ENCODE data around the gene PANX3.
A peak's percentile ranks its signal among the peaks of the same experiment; 100 is the strongest.

PANX3 gene

DNA sequence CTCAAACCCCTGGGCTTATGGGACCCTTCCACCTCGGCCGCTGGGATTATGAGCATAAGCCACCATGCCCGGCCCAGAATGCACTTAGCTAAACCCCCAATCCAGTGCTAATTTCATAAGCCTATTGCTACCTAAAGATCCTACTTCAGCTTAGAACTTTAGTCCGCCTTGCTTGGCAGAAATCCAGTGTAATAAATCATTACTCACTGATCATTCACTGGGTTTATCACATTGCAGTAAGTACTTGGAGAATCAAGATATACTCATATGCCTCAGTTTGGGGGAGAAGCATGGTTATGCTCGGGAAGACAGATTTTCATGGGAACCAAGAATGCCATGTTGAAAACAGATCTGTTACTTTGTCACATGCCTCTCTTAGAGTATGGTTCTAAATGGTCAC is 7.6 kb downstream of the PANX3 start:
- DNase-seq (ENCODE audit: low read depth, low spot score), result no peak

DNA sequence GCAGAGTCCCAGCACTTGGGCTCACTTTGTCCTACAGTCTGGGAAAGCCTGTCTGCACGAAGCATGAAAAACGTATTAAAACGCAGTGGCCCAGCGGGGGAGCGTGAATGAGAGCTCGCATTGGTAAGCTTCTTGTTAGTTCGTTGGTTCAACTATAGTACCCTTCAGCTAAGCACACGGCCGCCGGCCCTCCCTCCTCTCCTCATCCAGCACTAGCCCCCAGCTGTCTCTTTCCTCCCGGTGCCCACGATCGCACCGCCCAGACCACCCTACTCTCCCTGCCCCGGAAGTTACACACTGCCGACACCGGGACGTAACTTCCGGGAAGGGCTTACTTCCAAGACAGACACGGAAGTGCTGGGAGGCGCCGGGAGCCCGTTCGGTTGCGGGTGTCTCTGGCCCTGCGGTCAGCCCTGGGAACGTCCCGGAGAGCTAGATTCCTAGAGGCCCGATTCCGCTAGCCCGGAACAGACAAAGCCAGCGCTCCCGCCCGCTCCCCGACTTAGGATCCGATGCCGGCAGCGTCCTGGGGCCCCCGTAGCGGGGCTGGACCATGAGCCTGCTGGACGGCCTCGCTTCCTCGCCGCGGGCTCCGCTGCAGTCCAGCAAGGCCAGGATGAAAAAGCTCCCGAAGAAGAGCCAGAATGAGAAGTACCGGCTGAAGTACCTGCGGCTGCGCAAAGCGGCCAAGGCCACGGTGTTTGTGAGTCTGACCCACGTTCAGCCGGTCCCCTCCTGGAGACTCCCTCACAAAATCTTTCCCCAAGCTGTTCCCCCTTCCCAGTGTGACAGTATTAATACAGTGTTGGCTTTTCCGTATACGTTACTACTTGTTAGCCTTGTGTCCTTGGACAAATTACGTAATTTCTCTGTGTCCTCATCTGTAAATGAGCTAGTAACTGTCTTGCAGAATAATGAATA is 11.6 kb downstream of the PANX3 start, which contains the start of gene TBRG1:
Gene TBRG1 (plus strand): TSS at position 334 of the 921 bp plus-strand sequence. CDS start 220 bp downstream, at position 554.
- DNase-seq (ENCODE audit: low read depth, low spot score), result peak; percentile 58

DNA sequence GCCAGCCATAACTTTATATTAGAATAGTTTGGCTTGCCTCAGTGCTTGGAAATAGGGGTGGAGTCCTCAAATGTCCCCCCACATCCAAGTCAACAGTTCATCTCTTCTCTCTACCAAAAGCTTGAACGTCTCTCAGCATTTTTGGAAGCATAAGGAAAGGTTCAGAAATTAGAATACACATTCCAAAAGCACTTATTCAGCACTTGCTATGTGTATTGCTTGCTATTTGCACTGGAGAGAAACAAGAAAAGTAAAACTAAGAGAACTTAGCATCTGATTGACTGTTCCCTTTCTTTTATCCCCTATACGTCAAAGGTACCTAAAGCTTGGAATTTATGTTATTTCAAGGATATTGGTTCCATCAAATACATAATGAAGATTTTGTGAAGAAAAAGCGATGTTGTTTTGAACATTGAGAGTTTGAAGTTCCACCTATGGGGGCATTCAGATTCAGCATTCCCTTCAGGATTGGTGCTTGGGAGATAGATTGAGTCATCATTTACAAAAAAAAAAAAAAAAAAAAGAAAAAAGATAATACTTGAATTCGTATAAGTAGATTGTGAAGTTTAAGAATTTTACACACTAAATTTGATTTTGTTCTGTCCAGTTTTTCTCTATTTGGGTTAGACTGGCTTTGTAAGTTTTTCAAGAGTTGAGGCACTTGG is 12.8 kb downstream of the PANX3 start:
- no peak for DNase-seq (ENCODE audit: low read depth, low spot score)

DNA sequence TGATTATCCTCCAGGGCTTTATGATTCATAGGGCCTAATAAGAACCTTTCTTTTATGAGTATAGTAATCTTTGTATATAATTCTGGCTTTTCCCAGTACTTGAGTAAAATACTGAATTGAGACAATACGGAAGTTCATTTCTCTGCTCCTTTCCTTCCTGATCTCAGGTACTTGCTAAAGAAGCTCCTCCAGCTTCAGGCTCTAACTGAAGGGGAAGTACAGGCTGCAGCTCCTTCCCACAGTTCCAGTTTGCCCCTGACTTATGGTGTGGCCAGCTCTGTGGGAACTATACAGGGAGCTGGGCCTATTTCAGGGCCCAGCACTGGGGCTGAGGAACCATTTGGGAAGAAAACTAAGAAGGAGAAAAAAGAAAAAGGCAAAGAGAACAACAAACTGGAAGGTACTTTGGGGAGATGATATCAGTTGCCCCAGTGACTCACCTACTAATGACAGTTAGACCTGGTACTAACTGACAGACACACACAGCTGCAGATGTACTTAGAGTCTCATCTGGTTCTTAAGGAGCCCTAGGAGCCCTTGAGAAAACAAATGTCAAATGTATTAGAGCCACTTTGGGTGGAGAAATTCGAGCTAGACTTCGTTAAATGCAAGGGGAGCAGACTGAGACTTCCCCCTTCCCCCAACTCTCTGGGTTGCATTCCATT is 14.4 kb downstream of the PANX3 start:
- DNase-seq (ENCODE audit: low read depth, low spot score), result no peak

DNA sequence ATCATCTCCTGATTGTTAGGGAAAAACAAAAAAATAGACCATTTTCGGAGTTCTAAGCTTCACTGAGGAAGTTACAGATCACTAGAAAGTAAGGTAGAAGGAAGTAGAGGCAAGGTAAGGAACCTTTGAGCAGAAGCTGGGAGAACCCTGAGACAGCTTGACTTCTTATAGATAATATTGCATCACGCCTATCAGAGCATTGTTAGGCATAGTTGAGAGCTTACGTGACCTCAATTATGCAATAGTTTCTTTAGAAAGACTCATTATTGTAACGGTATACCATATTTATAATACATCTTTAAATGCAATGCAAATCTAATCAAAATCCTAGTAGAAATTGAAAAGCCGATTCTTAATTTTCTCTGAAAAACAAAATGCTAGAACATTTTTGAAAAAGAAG is 16.3 kb downstream of the PANX3 start:
- no peak for DNase-seq (ENCODE audit: low read depth, low spot score)

DNA sequence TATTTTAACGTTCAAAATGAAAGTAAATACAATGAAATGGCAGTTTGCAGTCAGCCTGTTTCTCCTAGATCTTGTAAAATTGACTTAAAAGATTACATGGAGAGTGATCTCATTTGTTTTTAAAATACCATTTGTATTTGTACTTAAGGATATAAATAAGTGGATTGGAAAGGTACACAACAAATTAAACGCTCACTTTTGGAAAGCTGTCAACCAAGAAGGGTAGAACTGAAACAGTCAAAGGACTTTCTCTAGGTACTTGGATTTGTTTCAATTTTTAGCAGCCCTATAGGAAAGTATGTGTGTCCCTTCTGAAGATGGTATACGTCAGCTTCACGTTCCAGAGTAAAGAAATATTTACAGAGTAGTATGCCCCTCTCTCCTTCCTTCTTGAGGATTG is 18.7 kb downstream of the PANX3 start:
- no peak for DNase-seq (ENCODE audit: low read depth, low spot score)

DNA sequence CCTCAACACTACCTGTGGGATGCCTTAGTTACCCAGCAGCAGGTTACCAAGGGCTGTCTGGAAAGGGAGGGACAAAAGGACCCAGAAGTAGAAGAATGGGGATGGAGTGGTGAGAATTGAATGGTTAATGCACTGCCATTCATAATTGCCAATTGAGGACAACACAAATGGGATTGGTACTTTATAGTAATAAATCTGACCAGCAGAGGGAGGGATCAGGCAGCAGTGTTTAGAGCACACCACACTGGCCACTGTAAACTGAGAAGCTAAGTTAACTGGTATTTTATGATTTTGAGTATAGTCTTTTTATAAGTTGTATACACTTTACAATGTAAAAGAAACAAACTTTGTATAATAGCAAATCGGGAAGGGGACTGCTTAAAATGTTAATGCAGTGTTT is 22.1 kb downstream of the PANX3 start:
- DNase-seq (ENCODE audit: low read depth, low spot score), result no peak

DNA sequence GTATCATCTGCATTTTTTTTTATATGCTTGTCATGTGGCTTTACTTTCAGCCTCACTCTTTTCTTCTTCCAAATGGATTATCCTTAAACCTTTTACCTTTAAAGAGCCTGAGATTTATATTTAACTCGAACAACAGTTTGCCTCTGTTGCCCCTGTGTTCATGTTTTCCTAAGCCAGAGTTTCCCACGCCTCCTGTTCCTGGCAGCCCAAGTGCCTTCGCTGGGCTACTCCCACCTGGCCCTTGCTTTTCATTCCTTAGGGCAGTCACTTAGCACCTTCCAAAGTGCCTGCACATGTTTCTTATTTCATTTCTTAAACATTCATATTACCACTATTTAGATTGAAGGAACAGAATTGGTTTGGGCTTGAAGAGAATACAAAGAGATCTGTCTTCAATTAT is 24.7 kb downstream of the PANX3 start:
- DNase-seq (ENCODE audit: low read depth, low spot score), result no peak

DNA sequence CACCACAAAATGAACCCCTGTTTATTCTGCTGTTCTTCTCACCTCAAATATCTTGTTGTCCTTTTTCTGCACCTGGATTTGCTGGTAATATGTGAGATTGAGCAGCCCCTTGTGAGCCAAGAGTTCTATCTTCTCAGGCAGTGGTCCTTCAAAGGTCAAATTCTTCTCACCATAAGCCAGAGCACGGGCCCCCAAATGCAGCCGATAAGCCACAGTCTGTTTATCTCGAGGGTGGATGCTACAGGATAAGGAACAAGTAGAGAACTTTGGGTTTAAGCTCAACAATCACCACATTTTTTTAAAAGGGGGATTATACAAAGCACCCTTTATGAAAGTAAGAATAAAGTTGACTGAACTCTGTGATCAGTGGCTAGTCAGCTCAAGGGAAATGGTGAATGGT is 27.3 kb downstream of the PANX3 start:
- DNase-seq (ENCODE audit: low read depth, low spot score), result no peak

DNA sequence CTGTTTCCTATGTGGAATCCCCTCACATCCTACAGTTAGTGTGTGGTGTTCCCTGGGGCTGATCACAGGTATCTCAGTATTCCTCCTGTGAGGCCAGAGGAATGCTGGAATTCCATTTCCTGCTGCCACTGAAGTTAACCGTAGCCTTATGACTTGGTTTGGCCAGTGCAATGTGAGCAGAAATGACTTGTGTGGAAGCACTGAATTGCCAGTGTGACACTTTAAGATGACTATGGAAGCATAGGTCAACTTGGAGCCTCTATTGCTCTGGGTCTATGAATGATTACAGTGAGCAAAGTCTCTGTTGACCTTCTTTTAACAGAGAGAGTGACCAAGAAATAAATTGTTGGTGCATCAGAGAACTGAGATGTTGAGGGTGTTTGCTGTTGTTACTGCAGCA is 28.0 kb downstream of the PANX3 start:
- DNase-seq (ENCODE audit: low read depth, low spot score), result no peak

DNA sequence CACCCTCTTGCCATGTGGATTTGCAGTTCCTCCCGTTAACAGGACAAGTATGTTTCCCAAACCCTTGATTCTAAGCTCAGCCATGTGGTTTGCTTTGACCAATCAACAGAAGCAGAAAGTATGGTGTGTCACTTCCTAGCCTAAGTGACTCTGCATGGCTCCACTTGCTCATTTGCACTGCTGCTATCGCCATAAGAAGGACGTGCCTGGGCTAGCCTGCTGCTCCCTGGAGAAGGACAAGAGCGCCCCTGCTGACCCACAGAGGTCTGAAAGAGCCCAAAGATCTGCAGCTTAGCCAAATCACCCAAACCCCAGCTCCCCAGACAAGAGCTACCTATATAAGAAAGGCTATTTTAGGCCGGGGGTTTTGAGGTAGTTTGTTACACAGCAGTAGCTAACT is 29.4 kb downstream of the PANX3 start:
- no peak for DNase-seq (ENCODE audit: low read depth, low spot score)

DNA sequence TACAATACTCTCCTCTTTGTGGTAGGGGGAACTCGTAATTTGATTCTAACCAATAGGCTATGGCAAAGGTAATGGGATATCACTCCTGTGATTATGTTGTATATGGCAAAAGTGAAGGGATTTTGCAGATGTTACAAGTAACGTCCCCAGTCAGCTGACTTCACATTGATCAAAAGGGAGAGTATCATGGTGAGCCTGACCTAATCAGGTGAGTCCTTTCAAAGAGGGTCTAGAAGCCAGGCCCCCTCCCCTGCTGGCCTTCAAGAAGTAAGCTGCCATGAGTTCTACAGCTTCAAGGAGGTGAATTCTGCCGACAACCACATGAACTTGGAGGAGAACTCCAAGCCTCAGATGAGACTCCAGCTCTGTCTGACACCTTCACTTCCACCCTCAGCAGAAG is 31.4 kb downstream of the PANX3 start:
- DNase-seq (ENCODE audit: low read depth, low spot score), result no peak

DNA sequence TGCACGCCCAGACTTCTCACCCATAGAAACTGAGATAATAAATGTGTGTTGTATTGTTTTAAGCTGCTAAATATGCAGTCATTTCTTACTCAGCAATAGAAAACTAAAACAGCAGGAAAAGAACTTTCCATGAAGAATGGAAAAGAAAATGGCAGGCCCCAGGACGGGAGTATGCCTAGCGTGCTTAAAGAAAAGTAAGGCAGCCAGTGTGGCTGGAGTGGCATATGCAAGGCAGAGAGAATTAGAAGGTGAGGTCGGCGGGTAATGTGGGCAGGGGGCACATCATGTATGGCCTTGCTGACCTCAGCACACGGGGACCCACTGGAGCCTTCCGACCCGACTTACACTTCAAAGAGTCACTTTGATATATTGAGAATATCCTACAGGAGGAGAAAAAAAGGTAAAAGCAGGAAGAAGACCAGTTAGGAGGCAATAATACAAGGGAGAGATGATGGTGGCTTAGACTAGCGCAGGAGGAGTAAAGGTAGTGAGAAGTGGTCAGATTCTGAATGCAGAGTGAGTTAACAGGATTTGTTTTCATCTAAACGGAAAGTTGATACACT is 31.9 kb downstream of the PANX3 start:
- no peak for DNase-seq (ENCODE audit: low read depth, low spot score)

DNA sequence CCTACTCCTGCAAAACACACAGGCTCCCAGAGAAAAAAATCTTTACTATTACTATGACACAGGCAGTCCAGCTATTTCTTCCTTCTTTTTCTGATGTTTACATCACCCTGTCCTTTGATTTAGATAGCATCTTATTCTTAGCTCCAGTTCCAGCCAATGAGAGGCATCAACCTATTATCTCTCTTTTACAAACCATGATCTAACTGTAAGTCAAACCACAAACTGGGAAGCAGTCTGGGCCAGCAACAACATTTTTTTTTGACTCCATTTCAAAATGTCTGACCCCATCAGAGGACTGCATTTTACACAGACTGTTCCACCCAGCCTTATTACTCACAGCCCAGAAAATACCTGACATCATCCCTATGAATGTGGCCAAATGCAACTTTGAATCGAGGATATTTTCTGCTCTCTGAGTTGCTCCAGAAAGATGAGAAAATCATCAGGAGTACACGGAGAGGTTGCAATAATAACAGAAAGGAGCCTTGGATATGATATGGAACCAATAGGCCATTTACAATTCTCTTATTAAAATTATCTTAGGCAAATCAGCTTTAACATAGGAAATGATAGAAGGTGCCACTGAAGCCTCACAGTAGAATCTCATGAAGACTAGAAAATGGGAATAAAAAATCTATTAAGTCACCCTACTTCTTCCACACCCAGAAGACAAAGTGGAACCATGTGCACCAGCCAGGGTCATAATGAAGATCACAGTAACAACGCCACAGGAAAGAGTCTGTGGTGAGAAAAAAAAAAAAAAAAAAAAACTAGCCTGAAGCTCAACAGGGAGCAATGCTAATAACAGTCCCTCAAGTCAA is 32.6 kb downstream of the PANX3 start:
- no peak for DNase-seq (ENCODE audit: low read depth, low spot score)

DNA sequence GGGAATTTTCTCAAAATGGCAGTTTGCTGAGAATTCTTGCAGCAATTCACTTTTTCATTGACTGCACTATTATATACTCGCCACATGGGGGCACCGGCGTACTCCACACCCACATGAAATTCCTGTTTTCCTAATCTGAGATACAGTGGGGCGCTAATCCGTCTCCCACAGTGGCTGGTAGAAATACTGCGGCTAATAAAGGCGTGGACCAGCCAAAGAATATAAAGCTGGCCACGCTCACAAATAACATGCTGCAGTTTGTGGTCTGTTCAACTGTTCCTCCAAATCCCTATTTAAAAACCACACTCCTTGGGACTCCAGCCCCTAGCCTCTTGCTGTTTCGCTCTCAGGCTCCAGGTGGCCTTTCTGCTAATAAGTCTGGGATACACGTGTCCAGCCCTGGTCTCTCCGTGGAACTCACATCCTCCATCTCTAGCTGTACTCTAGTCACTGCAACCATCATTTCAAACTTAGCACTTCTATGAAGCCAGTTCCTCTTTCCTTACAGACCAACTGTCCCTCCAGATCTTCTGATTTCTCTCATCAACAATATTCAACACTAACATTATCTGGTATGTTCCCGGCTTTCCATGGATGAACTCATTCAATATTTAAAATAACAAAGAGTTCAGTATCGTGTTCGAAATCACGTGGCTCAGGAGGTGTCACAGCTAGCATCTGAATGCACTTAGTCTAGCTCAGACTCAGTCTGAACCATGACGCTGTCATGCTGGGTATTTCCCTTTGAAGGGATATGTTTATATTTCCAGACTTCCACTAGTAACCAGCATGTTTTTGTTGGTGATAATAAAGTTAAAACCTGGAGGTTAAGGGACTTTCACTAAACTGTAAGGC is 33.4 kb downstream of the PANX3 start:
- DNase-seq (ENCODE audit: low read depth, low spot score), result no peak

DNA sequence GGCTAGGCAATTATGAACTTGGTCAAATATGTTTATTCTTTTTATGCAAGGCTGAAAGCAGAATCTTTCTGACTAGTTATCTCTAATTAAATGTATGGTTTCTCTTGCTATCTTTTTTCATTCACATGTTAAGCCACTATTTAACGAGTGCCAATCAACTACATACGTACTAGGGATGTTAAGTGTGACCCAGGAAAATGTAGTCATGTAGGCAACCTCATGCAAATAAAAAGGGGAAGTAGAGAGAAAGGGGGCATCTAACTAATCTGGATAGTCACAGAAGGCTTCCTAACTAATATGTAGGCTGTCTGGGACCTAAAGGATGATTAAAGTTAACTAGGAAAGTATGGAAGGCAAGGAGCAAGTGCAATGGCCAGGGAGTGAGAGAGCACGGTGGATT is 34.9 kb downstream of the PANX3 start:
- no peak for DNase-seq (ENCODE audit: low read depth, low spot score)

DNA sequence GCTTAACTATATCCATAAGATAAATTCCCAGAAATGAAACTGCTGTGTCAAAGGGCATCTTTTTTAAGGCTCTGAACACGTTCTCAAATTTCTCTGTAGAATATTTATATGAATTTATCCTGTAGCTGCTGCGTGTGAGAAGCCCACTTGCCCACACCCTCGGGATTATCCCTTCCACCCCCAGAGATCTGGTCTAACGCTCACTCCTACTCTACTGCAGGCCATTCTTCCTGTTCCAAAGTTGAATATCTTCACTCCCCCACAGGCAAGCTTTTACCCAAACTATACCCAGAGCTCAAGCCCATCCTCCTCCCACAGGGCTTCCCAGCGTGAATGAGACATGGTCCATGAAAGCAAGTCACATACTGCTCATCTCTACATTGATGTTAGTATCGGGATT is 37.4 kb downstream of the PANX3 start:
- no peak for DNase-seq (ENCODE audit: low read depth, low spot score)

DNA sequence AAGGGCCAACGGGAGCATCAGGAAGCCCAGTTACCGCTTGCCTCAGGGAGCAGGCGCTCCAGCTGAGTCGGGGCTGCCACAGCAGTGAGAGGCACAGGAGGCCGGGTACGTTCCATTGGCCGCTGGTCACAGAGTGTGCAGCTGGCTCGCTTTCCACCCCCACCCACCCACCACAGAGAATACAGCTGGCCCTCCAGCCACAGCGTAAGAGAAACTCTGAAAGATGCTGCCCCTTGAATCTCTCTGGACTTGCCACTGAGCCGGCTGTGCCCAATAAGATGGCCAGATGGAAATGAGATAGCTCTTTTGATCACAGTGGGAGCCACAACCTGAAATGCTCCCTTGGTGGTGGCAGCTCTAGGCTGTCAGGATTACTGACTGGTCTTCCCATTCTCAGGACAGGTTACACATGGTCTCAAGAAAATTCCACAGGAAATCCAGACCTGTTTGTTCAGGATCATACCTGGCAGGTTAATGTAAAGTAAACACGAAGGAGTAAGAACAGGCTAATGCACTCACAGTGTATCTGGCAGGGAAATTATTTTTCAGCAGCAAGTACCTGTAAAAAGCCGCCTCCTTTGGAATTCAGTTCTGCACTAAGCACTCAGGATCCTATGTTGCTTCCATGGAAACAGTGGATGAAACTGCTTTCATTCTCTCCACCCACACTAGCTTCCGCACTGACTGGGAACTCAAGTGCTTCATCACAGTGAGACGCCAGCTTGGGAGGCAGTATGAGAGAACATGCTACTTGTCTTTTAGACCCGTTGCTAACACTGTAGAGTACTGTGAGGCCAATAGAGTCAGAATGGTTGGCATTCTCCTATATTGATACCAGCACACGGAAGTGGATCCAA is 45.8 kb downstream of the PANX3 start:
- DNase-seq (ENCODE audit: low read depth, low spot score), result no peak

DNA sequence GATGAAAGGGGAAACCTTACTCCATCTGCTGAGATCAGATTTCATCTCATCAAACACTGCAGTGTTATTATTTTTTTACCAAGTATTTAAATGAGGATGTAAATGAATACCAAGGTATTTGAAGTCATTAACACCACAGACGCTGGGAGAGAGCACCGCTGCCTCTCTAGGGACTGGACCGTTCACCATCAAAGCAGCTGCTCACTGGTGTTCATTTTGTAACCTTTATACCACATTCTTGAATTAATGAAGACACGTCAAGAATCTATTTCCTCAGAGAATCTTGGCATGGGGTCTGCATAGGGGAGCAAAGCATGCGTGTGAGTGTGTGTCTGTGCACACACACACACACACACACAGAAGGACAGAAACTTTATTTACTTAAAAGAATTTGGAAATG is 46.7 kb downstream of the PANX3 start:
- no peak for DNase-seq (ENCODE audit: low read depth, low spot score)
